Measurements from ENCODE around the gene CHKB. TPM values are rescaled to one million over a fixed set of nuclear protein-coding genes. Genes with fewer than 3 reads are reported as not detected.

CHKB gene
- total and polyA plus RNA-seq, 2 of the 4 experiments (the other 2 are of a cell fraction), result 8.1 to 36.9 TPM

DNA sequence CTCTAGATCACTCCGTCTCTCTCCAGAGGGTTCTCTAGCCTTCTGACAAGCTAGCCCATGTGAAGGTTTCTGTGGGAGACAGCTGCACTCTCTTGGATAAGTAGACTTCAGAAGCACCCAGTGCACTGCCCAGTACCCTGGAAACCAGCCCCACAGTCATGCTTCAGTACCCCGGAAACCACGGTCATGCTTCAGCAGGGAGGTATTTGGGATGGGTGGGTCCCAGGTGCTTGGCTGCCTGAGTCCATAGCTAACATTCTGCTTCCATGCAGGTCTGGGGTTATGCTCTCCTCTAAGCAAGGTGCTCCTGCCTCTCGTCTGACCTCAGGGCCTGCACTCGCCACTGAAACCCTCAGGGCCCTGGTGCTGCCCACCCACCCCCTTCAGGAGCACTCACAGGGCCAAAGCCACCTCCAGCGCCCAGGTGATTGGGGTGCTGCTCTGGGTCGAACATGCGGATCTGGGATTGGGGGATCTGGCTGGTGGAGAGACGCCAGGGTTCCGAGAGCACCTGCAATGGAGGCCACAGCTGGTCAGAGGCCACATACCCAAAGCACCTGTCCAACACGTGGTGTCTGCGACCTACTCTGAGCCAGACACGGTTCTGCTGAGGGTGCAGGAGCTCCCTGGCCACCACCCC lies 12.6 kb downstream of the CHKB start:
- H2AFZ ChIP-seq (replicated peaks; ENCODE audit: low read length, poor library complexity), result no peak overlapping the region
- no peak overlapping the region for H4K8ac ChIP-seq (ENCODE audit: low read depth in 2 of 2, low read length in 2 of 2)
- no peak for ATAC-seq (ENCODE audit: low read depth)
- H3K4me3 ChIP-seq (ENCODE audit: insufficient read depth, low read depth, low read length), result no peak overlapping the region
- H3K4me1 ChIP-seq (ENCODE audit: control insufficient read depth, insufficient read depth, low read length), result no peaks in the 10 kb centered on the region
- H2AK9ac ChIP-seq (replicated peaks; ENCODE audit: low read depth, low read length, poor library complexity), result peak overlapping the region; percentile 65
- WGBS, 2 experiments (ENCODE audit: extremely low coverage in 2 of 2, insufficient read length in 1 of 2), result 74% methylated on average over 5 of the region's 13 CpGs; no CpG with 5 or more reads in 1 of the 2 experiments
- no peak overlapping the region for H2AK5ac ChIP-seq (ENCODE audit: low read depth, low read length)
- no peak overlapping the region for H2BK5ac ChIP-seq (ENCODE audit: low read depth, low read length, poor library complexity, severe bottlenecking)
- no peaks in the 10 kb centered on the region for H3K9me3 ChIP-seq (ENCODE audit: control insufficient read depth, insufficient read depth, low read length)
- H3K14ac ChIP-seq (replicated peaks; ENCODE audit: low read depth, low read length), result no peak overlapping the region
- H3K9me1 ChIP-seq (ENCODE audit: insufficient read depth, low read length), result no peaks in the 10 kb centered on the region
- H3K18ac ChIP-seq (ENCODE audit: low read depth, low read length), result no peak overlapping the region
- ChIA-PET CTCF (no interaction called here), POLR2A (ENCODE audit: unreplicated experiment) (no interaction called here)
- no peak overlapping the region for H3K23ac ChIP-seq (ENCODE audit: low read depth, low read length)
- no peak overlapping the region for H2BK15ac ChIP-seq (ENCODE audit: low read depth, low read length)
- H3K79me1 ChIP-seq (ENCODE audit: low read depth in 1 of 2, low read length in 2 of 2), result no peaks in the 10 kb centered on the region
- no peak overlapping the region for H3K4me2 ChIP-seq (ENCODE audit: low read depth, low read length)
- no peaks in the 10 kb centered on the region for H4K20me1 ChIP-seq (ENCODE audit: insufficient read depth, low read length)
- H3K4ac ChIP-seq (ENCODE audit: low read depth, low read length), result no peak overlapping the region
- DNase-seq, result no peak
- H3K36me3 ChIP-seq (ENCODE audit: control insufficient read depth, insufficient read depth, low read length), result no peaks in the 10 kb centered on the region; the same call in 1 of the 2 replicates
- dilution Hi-C loops (cut with HindIII; ENCODE audit: low sequenced_read_pairs, unreplicated experiment) (no loop called here), in situ Hi-C loops (cut with MboI; ENCODE audit: low sequenced_read_pairs) (no loop called here), intact Hi-C loops (cut with micrococcal nuclease) (no loop called here)
- H2BK20ac ChIP-seq (ENCODE audit: low read depth, low read length), result no peak overlapping the region
- H3K56ac ChIP-seq (ENCODE audit: extremely low read depth, insufficient read depth, low read length), result no peak overlapping the region
- H4K91ac ChIP-seq (ENCODE audit: insufficient read depth, low read depth, low read length), result no peak overlapping the region
- no peak overlapping the region for H4K5ac ChIP-seq (ENCODE audit: low read depth, low read length)
- BruUV-seq (replicated peaks), result no TSS peak
- TF ChIP-seq, protein P1, sequence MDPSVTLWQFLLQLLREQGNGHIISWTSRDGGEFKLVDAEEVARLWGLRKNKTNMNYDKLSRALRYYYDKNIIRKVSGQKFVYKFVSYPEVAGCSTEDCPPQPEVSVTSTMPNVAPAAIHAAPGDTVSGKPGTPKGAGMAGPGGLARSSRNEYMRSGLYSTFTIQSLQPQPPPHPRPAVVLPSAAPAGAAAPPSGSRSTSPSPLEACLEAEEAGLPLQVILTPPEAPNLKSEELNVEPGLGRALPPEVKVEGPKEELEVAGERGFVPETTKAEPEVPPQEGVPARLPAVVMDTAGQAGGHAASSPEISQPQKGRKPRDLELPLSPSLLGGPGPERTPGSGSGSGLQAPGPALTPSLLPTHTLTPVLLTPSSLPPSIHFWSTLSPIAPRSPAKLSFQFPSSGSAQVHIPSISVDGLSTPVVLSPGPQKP (IDR thresholded peaks at IDR 0.05; ENCODE audit: borderline replicate concordance, low read depth, low read length), result no peak
- TF ChIP-seq CHD1 (IDR thresholded peaks at IDR 0.05; ENCODE audit: low read depth, low read length) (no peak), FOS (IDR thresholded peaks at IDR 0.05; ENCODE audit: low read depth, low read length) (no peak), SMC3 (IDR thresholded peaks at IDR 0.05; ENCODE audit: low read depth, low read length) (no peak), MAZ (IDR thresholded peaks at IDR 0.05; ENCODE audit: borderline replicate concordance, low read depth, low read length) (no peak), RFX5 (IDR thresholded peaks at IDR 0.05; ENCODE audit: low read depth, low read length) (no peak), BHLHE40 (IDR thresholded peaks at IDR 0.05; ENCODE audit: low read depth, low read length) (no peak)
- TF ChIP-seq, protein P2, sequence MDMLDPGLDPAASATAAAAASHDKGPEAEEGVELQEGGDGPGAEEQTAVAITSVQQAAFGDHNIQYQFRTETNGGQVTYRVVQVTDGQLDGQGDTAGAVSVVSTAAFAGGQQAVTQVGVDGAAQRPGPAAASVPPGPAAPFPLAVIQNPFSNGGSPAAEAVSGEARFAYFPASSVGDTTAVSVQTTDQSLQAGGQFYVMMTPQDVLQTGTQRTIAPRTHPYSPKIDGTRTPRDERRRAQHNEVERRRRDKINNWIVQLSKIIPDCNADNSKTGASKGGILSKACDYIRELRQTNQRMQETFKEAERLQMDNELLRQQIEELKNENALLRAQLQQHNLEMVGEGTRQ (IDR thresholded peaks at IDR 0.05; ENCODE audit: low read depth, low read length), result no peak
- TF ChIP-seq, protein P3, sequence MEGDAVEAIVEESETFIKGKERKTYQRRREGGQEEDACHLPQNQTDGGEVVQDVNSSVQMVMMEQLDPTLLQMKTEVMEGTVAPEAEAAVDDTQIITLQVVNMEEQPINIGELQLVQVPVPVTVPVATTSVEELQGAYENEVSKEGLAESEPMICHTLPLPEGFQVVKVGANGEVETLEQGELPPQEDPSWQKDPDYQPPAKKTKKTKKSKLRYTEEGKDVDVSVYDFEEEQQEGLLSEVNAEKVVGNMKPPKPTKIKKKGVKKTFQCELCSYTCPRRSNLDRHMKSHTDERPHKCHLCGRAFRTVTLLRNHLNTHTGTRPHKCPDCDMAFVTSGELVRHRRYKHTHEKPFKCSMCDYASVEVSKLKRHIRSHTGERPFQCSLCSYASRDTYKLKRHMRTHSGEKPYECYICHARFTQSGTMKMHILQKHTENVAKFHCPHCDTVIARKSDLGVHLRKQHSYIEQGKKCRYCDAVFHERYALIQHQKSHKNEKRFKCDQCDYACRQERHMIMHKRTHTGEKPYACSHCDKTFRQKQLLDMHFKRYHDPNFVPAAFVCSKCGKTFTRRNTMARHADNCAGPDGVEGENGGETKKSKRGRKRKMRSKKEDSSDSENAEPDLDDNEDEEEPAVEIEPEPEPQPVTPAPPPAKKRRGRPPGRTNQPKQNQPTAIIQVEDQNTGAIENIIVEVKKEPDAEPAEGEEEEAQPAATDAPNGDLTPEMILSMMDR (conservative IDR thresholded peaks at IDR 0.05; ENCODE audit: low read depth, low read length), result no peak
- H3K9ac ChIP-seq (ENCODE audit: low read depth, low read length), result no peak overlapping the region
- H3K27ac ChIP-seq (ENCODE audit: insufficient read depth, low read length), result no peak overlapping the region
- H3K27me3 ChIP-seq (ENCODE audit: control insufficient read depth, insufficient read depth, low read length), result 0 out of 2 replicates have a peak, but pooled peaks cover 4% of the 10 kb centered on the region
- H2BK120ac ChIP-seq (ENCODE audit: low read depth, low read length), result no peak overlapping the region
